GM18520 (cell line): ENCODE data around the gene RFT1.

Source experiments
- ATAC-seq: cut with Tn5 transposase; IDR thresholded peaks from one replicate; pipeline ENCODE4 v1.9.1; 2021; ENCODE audit not compliant: unreplicated experiment

RFT1 gene

DNA sequence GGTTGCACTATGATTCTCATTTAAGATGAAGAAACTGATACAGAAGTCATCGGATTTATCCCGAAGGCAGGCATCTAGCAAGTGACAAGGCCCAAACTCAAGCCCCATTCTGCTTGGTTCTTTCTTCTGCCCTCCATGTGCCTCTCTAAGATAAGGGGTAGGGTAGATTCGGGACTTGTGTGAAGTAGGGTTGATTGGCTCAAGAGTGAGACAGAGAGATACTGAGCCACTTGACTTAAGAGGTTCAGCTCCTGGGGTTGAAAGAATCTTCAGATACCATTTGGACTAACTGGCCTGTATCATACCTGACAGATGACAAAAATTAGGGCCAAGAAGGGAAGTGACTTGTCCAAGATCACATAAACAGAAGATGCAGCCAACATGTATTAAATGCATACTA is 891 bp downstream of the RFT1 start:
- ATAC-seq: no peak

DNA sequence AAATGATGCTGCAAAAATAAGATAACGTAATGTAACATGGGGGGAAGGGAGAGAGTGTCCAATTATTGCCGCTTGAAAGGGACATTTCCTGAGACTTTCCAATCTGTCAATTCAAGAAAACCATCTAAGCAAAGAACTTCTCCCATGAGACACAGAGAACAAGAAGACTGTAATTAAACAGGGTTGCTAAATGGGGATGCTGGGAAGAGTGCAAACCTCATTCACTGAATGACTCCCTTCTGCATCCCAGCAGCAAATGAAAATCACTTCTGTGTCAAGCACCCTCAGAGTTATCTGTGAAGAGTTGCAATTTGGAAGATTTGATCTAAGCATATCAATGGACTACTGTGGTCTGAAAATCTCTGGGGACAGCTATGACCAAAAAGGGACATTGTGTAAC is 3.6 kb downstream of the RFT1 start:
- no peak for ATAC-seq

DNA sequence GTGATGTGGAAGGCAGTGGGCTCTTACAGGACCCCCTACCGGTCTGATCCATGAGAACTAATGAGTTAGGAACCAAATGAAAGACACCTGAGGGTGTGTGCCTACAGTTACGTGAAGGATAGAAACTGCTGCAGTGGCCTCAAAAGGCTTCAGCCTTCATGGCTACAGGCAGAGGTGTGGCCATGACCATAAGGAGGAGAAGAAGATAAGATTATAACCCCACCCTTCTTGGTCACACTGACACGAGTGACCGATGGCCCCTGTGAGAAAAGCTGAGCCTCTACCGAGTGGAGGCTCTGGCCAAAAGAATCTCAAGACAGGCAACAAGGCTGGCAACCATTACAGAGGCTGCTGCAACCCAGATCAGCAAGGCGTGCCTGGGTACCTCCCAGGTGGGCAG is 6.3 kb downstream of the RFT1 start:
- no peak for ATAC-seq

DNA sequence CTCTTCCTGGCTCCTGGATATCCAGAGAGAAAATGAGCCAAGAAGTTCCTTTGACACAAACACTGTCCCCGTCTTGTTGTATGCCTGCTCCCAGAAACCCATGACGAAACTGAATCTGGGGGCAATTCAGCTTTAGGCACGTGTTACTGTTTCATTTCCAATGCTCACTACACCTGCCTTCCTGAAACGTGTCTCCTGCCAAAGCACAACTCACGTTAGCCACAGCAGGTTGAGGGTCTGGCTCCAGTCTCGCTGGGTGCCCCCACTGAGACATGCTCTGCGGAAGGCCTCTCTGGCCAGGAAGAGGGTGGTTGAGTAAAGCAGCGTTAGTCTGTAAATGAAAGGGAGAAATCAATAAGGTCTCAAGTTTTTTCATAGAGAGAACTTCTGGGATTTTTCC is 6.7 kb downstream of the RFT1 start:
- no peak for ATAC-seq

DNA sequence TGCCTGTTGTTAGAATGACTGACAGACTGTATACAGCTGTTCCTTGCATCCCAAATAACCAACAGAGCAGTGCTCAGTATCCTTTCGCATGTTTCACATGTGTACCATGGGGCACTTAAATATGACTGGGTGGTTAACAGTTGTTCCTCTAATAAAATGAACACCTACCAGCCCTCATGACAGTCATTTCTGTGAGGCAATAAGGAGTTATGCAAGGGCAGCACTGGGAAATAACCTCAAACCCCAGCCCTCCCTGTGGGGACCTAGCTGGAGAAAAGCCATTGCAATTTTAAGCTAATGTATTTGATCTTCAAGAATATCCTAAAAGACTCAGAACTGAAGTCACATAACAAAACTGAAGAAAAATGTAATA is 7.3 kb downstream of the RFT1 start:
- ATAC-seq: no peak

DNA sequence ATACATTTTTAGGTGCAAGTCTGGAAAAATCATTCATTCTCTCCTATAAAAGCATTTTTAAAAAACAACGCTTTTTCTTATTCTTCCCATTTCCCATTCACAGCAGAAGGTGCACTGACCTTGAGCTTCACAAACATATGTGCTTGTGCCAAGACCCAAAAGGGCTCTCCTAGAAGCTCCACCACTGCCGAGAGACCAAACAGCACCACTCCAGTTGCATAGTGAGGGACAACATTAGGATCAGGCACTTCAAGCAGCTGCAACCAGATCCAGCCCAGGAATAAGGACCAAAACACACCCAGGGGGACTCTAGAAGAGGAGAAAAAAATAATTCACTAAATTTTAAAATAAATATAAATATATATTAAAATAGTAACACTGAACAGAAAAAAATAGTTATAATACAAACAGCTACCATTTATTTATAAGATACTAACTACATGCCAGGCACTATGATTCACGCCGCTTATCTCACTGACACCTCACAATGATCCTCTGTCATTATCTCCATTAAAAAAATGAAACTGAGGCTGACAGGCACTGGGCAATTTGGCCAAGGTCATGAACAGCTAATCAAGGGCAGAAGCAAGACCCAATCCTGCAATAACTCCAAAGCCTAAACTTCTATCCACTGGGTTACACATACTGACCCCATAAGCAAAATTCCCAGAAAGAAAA is 7.8 kb downstream of the RFT1 start:
- no peak for ATAC-seq

DNA sequence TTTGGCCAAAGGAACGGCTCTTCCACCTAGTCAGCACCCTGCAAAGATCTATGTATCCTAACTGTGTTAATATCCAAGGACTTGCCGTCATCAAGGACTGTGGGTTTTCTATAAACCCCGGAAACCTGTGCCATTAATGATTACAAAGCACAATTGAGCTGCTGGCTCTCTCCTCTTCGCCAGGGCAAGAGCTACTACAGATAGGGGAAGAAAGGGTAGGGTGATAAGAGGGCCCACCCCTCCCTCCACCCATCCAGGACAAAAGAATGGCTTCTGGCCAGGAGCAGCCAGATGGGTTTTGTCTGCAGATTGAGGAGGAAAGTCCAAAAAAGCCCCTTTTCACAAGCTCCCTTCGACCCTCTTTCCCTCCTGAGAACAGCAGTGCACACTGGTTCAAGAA is 9.9 kb downstream of the RFT1 start:
- no peak for ATAC-seq

DNA sequence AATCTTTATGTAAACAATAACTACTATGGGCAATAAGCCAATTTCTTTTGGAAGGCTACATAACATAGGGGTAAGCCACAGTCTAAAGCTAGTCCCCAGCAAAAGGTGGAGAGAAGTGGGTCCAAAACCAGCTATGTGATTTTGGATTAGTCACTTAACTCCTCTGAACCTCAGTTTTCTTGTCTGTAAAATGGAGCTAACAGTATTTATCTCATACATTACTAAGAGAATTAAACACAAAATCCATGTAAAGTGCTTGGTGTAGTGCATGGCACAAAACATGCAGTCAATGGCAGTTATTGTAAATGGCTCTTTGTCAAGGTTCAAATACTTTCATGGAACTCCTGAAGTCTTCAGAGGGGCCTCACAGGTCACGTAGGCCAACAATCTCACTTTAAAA is 13.3 kb downstream of the RFT1 start:
- no peak for ATAC-seq

DNA sequence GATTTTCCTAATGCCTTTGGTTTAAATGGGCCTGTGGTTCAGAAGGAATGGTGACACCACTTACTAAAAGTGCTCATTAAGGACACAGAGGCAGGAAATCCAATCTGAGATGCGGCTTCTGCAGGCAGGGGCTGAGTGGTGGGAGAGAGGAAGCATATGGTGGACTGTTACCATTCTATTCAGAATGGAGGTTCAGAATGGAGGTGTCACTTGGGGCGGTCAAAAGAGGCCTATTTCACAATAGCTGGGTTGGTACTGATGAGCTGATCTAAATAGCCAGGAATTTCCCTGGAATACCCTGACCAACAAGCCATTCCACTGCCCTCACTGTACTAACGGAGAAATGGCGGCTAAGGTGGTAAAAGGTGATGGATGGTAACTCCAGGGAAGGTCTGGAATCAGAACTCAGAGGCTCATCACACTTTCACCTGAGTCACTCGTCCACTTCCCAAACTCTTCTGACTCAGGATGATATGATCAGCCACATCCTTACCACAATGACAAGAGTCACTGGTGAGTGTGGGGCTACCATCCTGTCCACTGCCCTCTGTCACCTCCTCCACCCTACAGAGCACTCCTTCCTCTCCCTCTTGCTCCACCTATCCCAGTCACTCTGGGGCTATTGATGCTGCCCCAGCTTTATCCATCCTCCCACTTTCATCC is 15.7 kb downstream of the RFT1 start:
- ATAC-seq: no peak

DNA sequence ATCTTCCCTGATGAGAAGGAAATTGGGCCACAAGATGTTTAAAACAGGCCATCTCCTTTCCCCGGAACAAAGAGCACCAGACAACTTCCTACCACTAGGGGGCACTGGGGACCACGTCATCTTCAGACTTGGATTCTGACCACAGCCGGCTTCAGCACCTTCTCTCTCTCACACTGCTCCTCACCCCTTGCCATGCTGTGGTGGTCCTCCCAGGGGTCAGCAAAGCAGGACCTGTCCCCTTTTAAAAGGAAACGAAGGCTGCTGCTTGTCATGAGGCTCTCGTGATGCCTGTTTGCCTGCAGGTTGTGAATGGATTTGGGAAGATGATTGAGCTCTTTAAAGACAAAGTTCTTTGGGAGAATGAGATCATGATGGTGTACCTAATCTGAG is 16.2 kb downstream of the RFT1 start:
- no peak for ATAC-seq

DNA sequence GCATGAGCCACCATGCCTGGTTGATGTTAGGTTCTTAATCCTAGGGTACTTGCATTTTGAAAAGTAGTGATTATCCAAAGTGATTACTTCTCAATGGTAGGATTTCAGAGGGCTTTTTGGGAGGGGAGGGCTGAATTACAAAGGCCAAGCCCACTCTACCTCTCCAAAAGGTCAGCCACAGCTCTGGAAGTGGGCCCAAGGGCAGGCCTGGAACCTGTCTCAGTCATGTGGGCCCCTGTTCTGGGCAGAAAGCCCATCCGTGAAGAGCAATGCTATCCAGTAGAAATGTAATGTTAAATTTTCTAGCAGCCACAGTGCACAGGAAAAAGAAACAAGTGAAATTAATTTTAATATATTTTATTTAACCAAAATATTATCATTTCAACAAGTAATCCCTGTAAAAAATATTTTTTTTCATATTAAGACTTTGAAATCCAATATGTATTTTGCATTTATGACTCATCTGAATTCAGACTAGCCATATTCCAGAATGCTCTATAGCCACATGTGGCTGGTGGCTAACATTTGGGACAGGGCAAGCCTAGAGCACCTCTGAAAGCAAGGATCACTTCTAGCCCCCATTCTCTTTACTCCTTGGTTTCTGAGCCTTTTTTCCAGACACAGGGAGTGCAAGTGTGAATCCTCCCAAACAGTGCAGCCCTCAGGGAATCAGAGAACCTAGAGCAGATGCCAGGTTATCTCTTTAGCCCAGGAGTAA is 16.8 kb downstream of the RFT1 start:
- ATAC-seq: no peak

DNA sequence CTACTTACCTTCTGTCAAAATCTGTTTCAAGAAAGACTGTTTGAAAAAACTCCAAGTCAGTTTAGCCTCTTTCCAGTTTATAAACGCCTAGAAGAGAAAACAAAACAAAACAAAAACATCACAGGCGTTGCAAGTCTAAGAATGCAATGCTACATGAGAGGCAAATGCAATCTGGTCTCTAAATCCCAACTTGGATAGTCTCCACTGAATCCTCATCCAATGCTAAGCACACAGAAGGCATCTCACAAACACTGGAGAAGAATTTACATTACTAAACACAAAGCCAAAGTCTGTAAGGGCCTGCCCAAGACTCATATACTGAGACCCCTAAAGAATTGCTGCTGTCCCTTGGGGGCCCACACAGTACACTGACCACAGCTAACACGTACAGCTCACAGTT is 18.4 kb downstream of the RFT1 start:
- no peak for ATAC-seq

DNA sequence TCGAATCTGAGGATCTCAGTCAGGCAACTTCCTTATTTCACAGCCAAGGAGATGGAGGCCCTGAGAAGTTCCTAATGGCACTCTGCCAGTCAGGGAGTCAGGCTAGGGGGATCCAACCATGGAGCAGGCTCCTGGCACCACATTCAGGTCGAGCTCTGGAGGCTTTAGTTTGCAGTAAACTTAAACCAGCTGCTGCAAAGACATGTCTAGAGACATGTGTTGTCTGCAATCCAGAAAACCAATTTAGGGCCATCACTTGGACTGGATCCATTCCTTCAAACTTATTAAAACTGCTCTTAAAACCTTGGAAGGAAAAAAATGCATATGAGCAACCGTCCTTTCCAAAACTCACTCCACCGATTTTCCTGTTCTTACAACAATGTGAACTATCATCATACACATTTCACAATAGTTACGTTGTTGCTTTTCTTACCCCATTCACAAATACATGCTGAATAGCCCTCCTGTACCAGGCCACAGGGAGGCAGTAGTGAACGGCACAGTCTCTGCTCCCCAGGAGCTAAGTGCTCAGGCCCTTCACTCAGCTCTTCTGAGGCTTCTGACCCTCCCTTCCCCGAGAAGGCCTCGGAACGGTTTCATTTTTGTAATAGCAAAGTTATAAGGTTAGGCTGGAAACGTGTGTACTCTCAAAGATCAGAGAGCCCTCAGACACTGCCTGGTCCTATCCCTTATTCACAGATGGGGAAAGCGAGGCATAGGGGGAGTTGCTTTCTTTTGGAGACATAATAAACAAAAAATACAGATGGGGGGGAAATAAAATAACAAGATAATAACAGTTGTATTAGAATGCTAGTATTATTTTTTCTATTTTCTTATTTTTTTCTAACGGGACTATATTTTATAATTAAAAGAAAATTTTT is 20.1 kb downstream of the RFT1 start:
- no peak for ATAC-seq

DNA sequence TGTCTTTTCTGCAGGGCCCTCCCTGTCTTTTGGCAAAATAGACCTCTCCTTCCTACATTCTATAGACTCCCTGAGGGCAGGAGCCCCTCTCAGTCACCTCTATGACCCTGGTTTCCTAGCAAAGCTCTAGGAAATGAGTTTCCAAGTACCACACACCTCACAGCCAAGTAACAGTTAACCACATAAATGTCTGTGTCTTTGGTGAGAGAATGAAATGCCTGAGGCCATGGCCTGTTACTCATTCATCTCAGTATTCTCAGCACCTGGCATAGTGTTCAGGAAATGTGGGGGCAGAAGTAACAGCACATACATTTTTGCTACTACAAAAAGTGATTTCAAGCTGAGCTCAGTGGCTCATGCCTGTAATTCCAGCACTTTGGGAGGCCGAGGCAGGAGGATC is 21.0 kb downstream of the RFT1 start:
- ATAC-seq: no peak

DNA sequence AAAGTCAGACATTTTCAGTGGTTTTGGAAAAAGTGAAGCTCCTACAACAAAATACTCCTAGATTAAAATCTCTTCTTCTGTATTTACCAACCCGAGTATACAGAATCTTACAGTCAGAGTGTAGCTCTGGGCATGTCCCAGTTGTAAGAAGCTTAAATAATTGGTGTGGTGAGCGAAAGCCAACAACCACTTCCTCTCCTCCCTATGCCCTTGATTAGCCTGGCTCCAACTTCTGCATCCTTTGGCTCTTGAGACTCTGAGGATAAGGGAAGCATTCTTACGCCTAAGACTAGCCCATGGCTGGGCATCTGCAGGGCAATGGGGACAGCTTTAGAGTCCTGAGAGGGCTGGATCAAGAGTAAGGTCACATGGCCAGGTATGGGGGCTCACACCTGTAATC is 25.5 kb downstream of the RFT1 start:
- ATAC-seq: no peak

DNA sequence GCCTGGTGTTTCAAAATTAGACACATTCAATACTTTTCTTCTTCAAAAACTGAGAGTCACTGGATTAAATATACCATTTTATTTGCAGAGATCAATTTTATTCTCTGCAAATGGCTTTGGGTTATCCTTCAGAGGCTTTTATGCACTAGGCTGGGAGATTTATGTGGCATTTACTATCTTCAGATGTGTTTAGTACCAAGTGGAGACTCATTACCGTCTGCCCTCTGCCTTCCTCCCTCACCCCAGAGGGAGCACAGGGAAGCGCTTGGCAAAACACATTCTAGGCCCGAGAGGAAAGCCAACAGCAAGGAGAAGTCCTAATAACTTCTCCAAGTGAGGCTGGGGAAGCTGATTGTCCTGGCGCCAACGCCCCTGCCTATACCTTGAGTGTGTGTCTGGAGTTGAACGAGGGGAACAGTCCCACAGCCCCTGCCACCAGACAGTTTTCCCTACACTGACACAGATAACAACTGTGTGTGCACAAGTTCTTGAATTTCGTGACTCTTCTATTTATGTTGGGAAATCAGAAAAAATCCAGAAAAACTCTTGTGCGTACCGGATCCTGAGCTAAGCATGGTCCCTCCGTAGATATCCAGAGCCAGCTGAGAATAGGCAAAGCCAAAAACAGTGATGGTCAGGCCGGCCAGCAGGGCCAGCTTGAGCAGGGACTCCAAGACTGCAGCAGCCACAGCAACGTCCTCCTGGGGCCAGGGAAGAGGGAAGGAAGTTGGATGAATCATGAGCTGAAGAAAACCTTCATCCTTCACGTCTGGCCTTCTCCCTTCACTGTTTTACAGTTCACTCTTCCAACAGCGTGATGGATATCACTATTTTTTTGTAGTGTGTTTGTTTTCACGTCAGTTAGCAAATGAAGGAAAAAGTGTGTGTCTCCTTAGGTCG is 26.6 kb downstream of the RFT1 start:
- ATAC-seq: no peak

DNA sequence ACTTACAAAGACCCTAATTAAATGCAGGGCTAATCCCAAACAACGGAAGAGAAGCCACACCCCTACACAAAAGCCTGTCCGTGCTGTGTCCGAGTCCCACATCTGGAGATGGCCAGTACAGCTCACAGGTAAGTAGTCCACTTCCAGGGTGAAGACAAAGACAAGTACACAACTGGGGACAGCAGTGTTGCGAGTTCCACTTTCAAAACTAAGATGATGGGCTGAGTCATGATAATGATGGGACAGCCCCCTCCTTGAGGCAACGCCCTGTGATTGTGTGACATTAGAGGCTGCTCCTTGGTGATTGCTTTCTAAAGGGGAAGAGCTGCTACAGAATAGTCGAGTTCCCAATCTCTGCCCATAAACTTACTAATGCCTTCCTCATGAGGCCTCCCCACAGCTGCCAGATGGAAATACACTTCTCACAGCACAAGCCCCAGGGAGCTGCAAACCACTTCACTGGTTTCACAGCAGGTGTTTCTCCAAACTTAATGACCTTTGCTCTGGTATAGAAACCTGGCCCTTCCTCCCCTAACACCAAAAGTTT is 27.6 kb downstream of the RFT1 start:
- peak; percentile 81 for ATAC-seq

DNA sequence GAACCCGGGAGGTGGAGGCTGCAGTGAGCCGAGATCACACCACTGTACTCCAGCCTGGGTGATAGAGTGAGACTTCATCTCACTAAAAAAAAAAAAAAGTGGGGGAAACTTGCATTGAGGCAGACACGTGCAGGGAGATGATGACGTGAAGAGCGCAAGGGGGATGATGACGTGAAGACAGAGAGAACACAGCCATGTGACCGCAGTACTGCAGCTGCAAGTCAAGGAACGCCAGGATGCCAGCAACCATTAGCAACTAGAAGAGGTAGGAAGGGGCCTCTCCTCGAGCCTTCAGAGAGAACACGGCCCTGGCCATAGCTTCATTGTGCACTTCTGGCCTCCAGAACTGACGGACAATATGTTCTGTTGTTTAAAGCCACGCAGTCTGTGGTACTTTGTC is 28.3 kb downstream of the RFT1 start:
- no peak for ATAC-seq

DNA sequence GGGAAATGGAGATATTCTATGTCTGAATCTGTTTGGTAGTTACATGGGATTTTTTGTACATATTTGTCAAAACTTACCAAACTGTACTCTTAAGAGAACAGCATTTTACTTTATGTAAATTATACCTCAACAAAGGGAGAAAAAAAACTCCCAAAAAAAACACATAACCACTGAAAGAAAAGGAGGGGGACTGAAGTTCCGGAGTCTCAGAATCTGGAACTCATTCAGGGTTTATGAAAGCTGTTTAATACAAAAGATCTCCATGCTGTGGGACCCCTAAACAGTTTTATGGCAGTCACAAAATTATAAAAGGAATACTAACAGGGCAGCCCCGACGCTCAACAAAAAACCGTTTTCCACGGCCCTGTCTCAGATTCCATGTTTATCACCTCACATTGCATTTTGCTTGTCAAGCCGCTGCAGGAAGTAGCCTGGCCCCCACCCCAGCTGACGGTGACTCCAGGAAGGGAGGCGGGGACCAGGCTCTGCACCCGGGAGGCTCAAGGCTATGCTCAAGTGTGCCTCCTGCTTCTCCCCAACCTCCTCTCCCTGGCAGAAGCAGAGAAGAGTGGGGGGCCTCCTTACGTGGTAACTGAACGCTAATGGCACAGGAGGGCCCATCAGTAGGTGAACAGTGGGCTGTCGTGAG is 29.3 kb downstream of the RFT1 start:
- no peak for ATAC-seq

DNA sequence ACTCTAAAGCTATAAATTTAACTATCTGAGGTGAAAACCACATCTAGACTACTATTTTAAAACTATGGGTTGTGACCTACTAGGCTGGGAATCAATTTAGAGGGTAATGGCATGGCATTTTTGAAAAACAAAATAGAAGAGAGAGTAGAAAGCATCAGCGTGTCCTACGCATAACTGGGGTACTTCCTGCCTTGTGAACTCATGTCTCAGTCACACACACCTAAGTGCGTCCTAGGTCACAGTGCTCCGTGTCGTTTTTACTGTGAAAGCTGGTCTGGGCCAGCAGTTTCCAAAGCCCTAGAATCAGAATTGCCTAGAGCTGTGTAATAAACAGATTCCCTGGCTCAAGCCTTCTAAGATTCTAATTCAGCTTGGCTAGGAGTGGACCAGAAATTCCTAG is 32.3 kb downstream of the RFT1 start:
- no peak for ATAC-seq
